ENCODE measurements around the gene AUTS2.
"Not testable (repeated sequence)": the region's sequence is repeated elsewhere in the genome, so short reads cannot be mapped to it uniquely, and the experiment has no call there.

Gene AUTS2

DNA sequence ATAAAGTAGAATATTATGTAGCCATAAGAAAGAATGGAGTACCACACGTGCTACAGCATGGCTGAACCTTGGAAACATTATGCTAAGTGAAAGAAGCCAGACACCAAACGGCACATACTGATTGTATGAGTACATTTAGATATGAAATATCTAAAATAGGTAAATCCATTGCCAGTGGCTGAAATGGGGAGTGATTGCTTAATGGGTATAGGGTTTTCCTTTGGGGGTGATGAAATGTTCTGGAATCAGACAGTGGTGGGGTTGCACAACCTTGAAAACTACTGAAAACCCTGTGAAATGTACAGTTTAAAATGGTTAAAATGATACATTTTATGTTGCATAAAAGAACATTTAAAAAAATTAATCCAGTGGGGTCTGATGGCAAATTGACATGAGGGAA, 667.9 kb downstream of the AUTS2 start:
- no peak for TF ChIP-seq CTCF (IDR thresholded peaks at IDR 0.05; ENCODE audit: low read depth, low read length, missing control alignments)
- DNase-seq (ENCODE audit: low read depth), result no peak

GRCh38 chr7:70267381-70268120, 669.3 kb downstream of the AUTS2 start:
- H3K4me3 ChIP-seq (ENCODE audit: low read depth, low read length), result no peak overlapping the region
- TF ChIP-seq CTCF (IDR thresholded peaks at IDR 0.05; ENCODE audit: low read depth, low read length, missing control alignments), result no peak
- DNase-seq (ENCODE audit: low read depth), result no peak

More for the DNA sequence above, 667.9 kb downstream of the AUTS2 start:
- H3K4me3 ChIP-seq (ENCODE audit: low read depth, low read length), result no peak overlapping the region

- no peak for DNase-seq (ENCODE audit: low read depth)
Measured at GRCh38 chr7:70268179-70268578, 669.9 kb downstream of the AUTS2 start.

GRCh38 chr7:70270149-70270548, 671.9 kb downstream of the AUTS2 start:
- TF ChIP-seq CTCF (IDR thresholded peaks at IDR 0.05; ENCODE audit: low read depth, low read length, missing control alignments), result no peak
- no peak for DNase-seq (ENCODE audit: low read depth)
- H3K4me3 ChIP-seq (ENCODE audit: low read depth, low read length), result no peak overlapping the region

More at GRCh38 chr7:70268179-70268578, 669.9 kb downstream of the AUTS2 start:
- no peak for TF ChIP-seq CTCF (IDR thresholded peaks at IDR 0.05; ENCODE audit: low read depth, low read length, missing control alignments)
- H3K4me3 ChIP-seq (ENCODE audit: low read depth, low read length), result no peak overlapping the region

GRCh38 chr7:70271617-70272081, 673.4 kb downstream of the AUTS2 start:
- no peak for DNase-seq (ENCODE audit: low read depth)
- no peak overlapping the region for H3K4me3 ChIP-seq (ENCODE audit: low read depth, low read length)
- no peak for TF ChIP-seq CTCF (IDR thresholded peaks at IDR 0.05; ENCODE audit: low read depth, low read length, missing control alignments)

DNA sequence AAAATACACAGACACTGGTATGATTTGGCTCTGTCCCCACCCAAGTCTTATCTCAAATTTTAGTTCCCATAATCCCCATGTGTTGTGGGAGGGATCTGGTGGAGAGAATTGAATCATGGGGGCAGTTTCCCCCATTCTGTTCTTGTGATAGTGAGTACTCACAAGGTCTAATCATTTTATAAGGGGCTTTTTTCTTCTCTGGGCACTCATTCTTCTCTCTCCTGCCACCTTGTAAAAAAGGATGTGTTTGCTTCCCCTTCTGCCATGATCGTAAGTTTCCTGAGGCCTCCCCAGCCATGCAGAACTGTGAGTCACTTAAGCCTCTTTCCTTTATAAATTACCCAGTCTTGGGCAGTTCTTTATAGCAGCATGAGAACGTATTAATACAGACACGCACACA, 677.3 kb downstream of the AUTS2 start:
- not testable (repeated sequence) for H3K4me3 ChIP-seq (ENCODE audit: low read depth, low read length); DNase-seq (ENCODE audit: low read depth)

GRCh38 chr7:70285187-70285586, 686.9 kb downstream of the AUTS2 start:
- DNase-seq (ENCODE audit: low read depth), result no peak
- no peak overlapping the region for H3K4me3 ChIP-seq (ENCODE audit: low read depth, low read length)
- no peak for TF ChIP-seq CTCF (IDR thresholded peaks at IDR 0.05; ENCODE audit: low read depth, low read length, missing control alignments)

Measured in GM12864 (cell line).